GM20000 (cell line): Measurements from ENCODE around the gene ATXN3.
A peak's percentile ranks its signal among the peaks of the same experiment; 100 is the strongest.

Experiments used
- DNase-seq: peaks from one replicate; pipeline ENCODE4 v3.0.0; 2012; ENCODE audit warnings: low spot score
- TF ChIP-seq, protein P1 (sequence below): IDR thresholded peaks from 2 replicates; pipeline ENCODE4 v1.5.1; 2012; ENCODE audit warnings: mild to moderate bottlenecking, control low read depth; ENCODE audit errors: extremely low read depth, missing control alignments

Gene ATXN3

DNA sequence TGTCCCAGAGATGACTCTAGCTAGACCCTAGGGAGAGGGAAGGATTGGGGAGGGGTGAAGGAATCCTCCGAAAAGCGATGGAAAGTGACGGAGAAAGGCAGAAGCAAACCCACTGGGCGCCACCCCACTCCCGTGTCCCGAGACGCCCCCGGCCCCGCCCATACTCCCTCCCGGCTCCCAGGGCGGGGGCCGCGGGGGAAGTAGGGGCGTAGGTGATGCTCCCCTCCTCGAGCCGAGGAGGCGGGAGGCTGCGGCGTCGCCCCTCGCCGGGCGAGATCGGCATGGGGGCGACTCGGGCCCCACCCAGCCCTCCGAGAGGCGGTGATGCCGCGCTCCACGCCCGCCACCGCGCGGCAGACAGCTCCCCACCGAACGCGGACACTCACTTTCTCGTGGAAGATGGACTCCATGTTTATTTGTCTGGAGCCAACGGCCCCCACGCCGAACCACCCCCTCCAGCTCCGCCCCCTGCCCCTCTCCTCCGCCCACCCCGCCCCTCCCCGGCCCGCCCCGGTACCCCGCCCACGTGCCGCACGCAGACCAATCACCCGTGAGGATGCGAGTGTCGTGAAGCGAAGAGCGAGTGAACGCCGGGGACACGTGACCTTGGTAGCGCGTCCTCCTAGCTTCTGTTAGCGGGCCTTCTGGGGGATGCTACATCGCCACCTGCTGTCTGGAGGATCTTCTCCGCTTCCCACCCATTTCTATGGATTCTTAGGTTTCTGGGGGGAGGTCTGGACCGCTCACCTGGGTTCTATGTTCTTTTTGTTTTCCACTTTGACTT is at the start of gene ATXN3:
ATXN3 (minus strand) TSS at position 440 of the 784 bp plus-strand sequence; CDS start at position 410, 30 bp downstream.
- DNase-seq, result peak; percentile 97
- TF ChIP-seq, protein P1, sequence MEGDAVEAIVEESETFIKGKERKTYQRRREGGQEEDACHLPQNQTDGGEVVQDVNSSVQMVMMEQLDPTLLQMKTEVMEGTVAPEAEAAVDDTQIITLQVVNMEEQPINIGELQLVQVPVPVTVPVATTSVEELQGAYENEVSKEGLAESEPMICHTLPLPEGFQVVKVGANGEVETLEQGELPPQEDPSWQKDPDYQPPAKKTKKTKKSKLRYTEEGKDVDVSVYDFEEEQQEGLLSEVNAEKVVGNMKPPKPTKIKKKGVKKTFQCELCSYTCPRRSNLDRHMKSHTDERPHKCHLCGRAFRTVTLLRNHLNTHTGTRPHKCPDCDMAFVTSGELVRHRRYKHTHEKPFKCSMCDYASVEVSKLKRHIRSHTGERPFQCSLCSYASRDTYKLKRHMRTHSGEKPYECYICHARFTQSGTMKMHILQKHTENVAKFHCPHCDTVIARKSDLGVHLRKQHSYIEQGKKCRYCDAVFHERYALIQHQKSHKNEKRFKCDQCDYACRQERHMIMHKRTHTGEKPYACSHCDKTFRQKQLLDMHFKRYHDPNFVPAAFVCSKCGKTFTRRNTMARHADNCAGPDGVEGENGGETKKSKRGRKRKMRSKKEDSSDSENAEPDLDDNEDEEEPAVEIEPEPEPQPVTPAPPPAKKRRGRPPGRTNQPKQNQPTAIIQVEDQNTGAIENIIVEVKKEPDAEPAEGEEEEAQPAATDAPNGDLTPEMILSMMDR, result peak; percentile 72

DNA sequence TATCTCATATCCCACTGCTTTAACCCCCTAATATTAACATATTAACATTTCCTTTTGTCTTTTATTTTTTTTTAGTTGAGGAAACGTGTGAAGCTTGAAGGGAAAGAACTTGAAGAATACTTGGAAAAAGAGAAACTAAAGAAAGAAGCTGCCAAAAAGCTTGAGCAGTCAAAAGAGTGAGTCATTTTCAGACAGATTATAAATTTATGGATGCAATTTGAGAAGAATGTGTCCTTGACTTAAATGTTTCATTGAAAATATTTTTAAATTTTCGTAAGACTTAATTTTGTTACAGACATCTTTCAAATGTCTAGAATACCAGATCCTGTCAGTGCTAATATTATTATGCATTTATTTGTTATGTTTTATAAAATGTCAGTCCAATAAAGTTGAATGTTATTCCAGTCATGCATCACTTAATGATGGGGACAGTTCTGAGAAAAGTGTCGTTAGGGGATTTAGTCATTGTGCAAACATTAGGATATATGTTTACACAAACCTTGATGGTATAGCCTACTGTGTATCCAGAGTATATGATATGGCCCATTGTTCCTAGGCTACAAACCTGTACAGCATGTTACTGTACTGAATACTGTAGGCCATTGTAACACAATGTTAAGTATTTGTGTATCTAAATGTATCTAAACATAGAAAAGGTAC is 48.0 kb upstream of the ATXN3 start:
- DNase-seq, result no peak
- TF ChIP-seq, protein P1, result no peak

DNA sequence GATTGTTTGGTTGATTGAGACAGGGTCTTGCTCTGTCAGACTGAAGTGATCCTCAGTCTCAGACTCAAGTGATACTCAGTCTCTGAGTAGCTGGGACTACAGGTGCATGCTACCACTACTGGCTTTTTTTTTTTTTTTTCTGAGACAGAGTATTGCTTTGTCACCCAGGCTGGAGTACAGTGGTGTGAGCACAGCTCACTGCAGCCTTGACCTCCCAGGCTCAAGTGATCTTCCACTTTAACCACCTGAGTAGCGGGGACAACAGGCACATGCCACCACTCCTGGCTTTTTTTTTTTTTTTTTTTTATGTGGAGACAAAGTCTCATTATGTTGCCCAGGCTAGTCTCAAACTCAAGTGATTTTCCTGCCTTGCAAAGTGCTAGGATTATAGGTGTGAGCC is 47.2 kb upstream of the ATXN3 start:
- no peak for DNase-seq
- TF ChIP-seq, protein P1, result no peak

DNA sequence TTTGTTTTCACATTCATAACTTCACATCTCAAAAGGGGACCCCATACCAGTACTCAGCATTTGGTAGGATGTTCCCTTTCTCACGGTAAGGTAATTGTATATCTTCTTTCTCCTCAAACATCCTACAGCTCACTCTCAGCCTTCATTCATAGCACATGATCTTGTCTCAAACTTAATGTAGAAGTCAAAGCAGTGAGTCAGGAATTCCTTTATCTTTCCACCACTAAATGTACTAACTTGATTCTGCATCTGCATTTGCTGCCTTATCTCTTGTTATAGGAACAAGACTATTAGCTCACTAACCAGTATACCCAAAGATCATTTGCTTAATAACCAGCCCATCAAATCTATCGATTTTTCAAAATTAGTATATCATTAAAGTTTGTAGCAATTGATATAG is 38.3 kb upstream of the ATXN3 start:
- DNase-seq, result no peak
- TF ChIP-seq, protein P1, result no peak

DNA sequence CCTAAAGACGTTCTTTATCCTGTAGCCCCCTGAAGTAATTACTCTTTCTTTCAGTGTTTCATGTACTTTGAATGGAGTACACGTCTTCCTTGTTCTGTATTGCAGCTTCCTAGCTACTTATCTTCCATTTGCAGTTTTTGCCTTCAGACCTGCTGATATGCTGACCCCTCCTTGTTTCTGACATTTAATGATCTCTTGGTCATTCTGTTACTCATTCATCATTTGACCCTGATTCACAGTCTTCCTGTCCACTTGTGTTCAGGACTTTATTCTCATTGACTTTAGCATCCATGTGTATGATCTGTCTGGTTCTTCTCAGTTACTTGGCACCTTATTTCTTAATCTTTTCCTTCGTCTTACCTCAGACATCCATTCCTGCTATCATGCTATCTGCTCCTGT is 37.6 kb upstream of the ATXN3 start:
- TF ChIP-seq, protein P1, result no peak
- no peak for DNase-seq

DNA sequence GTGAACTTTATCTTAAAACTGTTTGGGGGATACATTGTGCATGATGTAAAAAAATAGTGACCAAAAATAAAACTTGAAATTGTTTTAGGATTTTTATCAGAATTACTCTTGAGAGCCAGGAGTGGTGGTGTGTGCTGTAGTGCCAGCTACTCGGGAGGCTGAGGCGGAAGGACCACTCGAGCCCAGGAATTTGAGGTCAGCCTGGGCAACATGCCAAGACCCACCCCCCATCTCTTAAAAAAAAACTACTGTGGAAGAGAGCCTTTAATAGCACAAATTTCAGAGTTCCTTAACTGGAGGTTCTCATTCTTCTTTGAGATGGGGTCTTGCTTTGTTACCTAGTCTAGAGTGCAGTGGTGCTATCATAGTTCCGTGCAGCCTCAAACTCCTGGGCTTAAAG is 36.9 kb upstream of the ATXN3 start:
- no peak for DNase-seq
- TF ChIP-seq, protein P1, result no peak

DNA sequence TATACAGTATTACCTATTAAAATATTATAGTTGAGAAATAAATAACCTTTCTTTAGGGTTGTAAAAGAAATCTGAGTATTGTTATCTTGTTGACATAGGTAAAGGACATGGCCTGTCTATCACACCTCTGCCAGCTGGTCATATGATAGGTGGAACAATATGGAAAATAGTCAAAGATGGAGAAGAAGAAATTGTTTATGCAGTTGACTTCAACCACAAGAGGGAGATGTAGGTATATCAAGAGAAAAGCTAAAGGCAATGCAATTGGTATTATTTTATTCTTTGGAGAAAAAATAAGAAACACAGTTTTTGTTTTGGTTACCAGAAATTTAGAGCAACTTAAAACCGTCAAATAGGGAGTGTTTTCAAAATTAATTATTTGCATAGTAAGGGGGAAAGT is 28.9 kb upstream of the ATXN3 start:
- TF ChIP-seq, protein P1, result no peak
- DNase-seq, result no peak
